Heart left ventricle (tissue), 16 donors: ENCODE data around the gene MAPK11. TPM values are rescaled to one million over a fixed set of nuclear protein-coding genes. Genes with fewer than 3 reads are reported as not detected.

ENCODE experiments used
- ATAC-seq, 4 donors: fragments of 200-7000 bp; cut with Tn5 transposase; one replicate each; pipeline ENCODE4 v1.9.1; 2020 to 2022; ENCODE audit warnings: moderate library complexity in 4 of 4, mild to moderate bottlenecking in 3 of 4, moderate number of reproducible peaks in 1 of 4
- DNase-seq, 5 donors: peaks; one replicate each; pipeline ENCODE4 v3.0.0-alpha.2; 2020
- H3K27ac ChIP-seq, 12 donors: fragments of 200-600 bp; sonication (generic) in 4 of 12; one replicate each; pipeline versions ENCODE4 v1.5.0 to v1.8.0; 2016 to 2022; ENCODE audit warnings: mild to moderate bottlenecking in 2 of 12
- H3K27me3 ChIP-seq, 9 donors: fragments of 200-600 bp; sonication (generic) in 2 of 9; one replicate each; pipeline versions ENCODE4 v1.5.1 to v1.8.0; 2016 to 2022; ENCODE audit warnings: mild to moderate bottlenecking in 3 of 9
- H3K36me3 ChIP-seq, 9 donors: fragments of 200-600 bp; sonication (generic) in 2 of 9; one replicate each; pipeline versions ENCODE4 v1.5.0 to v1.8.0; 2018 to 2022; ENCODE audit warnings: mild to moderate bottlenecking in 2 of 9
- H3K4me1 ChIP-seq, 12 donors: fragments of 200-600 bp; sonication (generic) in 4 of 12; one replicate each; pipeline versions ENCODE4 v1.5.0 to v1.8.0; 2016 to 2022; ENCODE audit warnings: mild to moderate bottlenecking in 3 of 12
- H3K4me3 ChIP-seq, 12 donors: fragments of 200-600 bp; sonication (generic) in 4 of 12; one replicate each; pipeline versions ENCODE4 v1.5.0 to v1.8.0; 2017 to 2022; ENCODE audit warnings: mild to moderate bottlenecking in 9 of 12, moderate library complexity in 4 of 12
- H3K9me3 ChIP-seq, 12 donors: fragments of 200-600 bp; sonication (generic) in 4 of 12; one replicate each; pipeline versions ENCODE4 v1.5.0 to v1.8.0; 2016 to 2022; ENCODE audit warnings: mild to moderate bottlenecking in 1 of 12
- POLR2A ChIP-seq, 2 donors: fragments of 450-650 bp; IDR thresholded peaks; one replicate each; pipeline ENCODE4 v1.6.1; 2017; ENCODE audit warnings: antibody characterized with exemption in 2 of 2, mild to moderate bottlenecking in 2 of 2, moderate library complexity in 2 of 2
- WGBS, 4 donors: extraction: QIAGEN DNeasy Blood & Tissue Kit in 2 of 4; methylation state at CpG; one replicate each; pipeline versions ENCODE4 v1.1.5 to v1.1.7; 2013 to 2018; 5-methylcytosine and 5-hydroxymethylcytosine counted together
- intact Hi-C, 10 donors: fragments of 100-400 bp; cut with DNase I; formaldehyde crosslinking; loops; one replicate each; pipeline versions ENCODE4 v1.11.1 to v1.14.2; 2022
- long read RNA-seq, 3 donors: library from polyadenylated mRNA; unstranded; transcript quantifications; one replicate each; pipeline ENCODE4 v2.0.0, GENCODE V29; 2020 to 2021
- polyA plus RNA-seq, 2 donors: library from polyadenylated mRNA; stranded (reverse); fragments of 200-250 nt; gene quantifications; one replicate each; pipeline ENCODE4 v1.2.3, GENCODE V29; 2013
- total RNA-seq, 9 donors: library from RNA; depleted of rRNA in 2 of 9; stranded (reverse); fragments of >200 nt in 2 of 9; fragmentation: NEBNext Ultra II Directional in 3 of 9; extraction: Animal tissue kit (Norgen Biotek cat#: 25700) in 3 of 9; gene quantifications; one replicate each; pipeline versions ENCODE4 v1.1.0 to v1.2.4, GENCODE V29; 2016 to 2023
- TF ChIP-seq, protein P1 (sequence below), 12 donors: fragments of 200-600 bp; sonication (generic) in 4 of 12; IDR thresholded peaks; one replicate each; pipeline versions ENCODE4 v1.5.0 to v1.8.0; 2018 to 2022; ENCODE audit warnings: antibody characterized with exemption in 12 of 12, mild to moderate bottlenecking in 5 of 12
- donor health status: ischemic (EF 13 %, LVEDD 7.1; RV severe dilation, severe dysfunction).
- donor health status: healthy with polysubstance abuse.
- donor health status: DM: no; HTN: yes; CAD: no.
- donor health status: DM: no; HTN: no; CAD: no.
- donor health status: ischemic (EF 25% LVEDD 6.9; RV normal size, moderate dysfunction).
- donor health status: ischemic (EF 25% LVEDD 5.7; RV mildly dilated, moderate dysfunction).
- donor health status: healthy.
- donor health status: DM: yes; HTN: yes; CAD: no.
- donor health status: ischemic (EF 35%, LVEDD 5.7; RV mildly dilated, moderate dysfunction).
- donor health status: nonischemic (EF 11% LVEDD 7.7; RV severe dilation, severe dysfunction).
- donor health status: DM: yes; HTN: yes; CAD: no.
- donor health status: PGD.
- donor health status: ischemic (EF 29% LVEDD 5.4; RV normal size, mild dysfunction).
- donor health status: nonischemic (EF 23%, LVEDD 6.1; RV moderate dilation, normal function).

The MAPK11 gene
- total RNA-seq: 10 to 100 TPM in 1 of 9 donors, 1 to 10 TPM in 8; 5.0 to 12.1 (median 7.0) TPM
- 1 to 10 TPM; 7.8 to 9.9 TPM for polyA plus RNA-seq
- long read RNA-seq, donor 1: 0 reads
- long read RNA-seq, donor 2, partial matches to known transcripts: 0 of 2 reads
- long read RNA-seq, donor 2, other reads (novel, unspliced or antisense): 2 of 2 reads
- long read RNA-seq, donor 3, partial matches to known transcripts: 1 of 3 reads
- long read RNA-seq, donor 3, other reads (novel, unspliced or antisense): 1 of 3 reads

DNA sequence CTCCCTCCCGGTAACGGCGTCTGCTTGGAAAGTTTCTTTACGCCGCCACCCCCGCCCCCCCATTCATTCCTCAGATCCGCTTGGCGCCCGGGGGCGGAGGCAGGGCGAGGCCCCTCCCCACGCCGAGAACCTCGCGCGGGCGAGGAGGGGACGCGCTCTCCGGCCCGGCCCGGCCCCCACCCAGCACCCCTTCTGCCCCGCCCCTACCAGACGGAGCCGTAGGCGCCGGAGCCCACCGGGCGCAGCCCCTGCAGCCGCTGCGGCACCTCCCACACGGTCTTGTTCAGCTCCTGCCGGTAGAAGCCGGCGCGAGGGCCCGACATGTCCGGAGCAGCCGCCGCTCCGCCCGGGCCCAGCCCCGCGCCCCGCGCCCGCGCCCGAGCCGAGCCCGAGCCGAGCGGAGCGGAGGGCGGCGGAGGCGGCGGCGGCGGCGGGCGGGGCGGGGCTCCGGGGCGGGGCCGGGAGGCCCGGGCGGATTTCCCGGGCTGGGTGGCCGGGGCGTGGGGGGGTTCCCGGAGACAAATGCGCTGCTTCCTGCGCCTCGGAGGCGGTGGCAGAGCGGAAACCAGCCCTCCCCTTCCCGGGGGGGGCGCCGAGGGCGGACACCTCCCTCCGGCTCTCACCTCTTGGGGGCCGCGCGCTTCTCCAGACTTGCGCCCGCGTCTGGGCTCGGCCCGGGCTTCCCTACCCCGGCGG, at the start of gene MAPK11:
TSS of gene MAPK11 (minus strand) at position 411 of the 696 bp plus-strand sequence. CDS start at position 323, 88 bp downstream.
- Histone ChIP-seq H3K27me3 (peaks cover 0 to 18% (median 0%) of the 10 kb centered on the region in 9 donors), H3K9me3 (no peaks in the 10 kb centered on the region), H3K36me3 (peaks cover 0 to 4% (median 3%) of the 10 kb centered on the region in 9 donors), H3K4me1 (peaks cover 5 to 66% (median 45%) of the 10 kb centered on the region in 12 donors), H3K27ac (peak within 1 kb of the TSS; percentile 70 to 92 (median 78)), H3K4me3 (peak within 1 kb of the TSS; percentile 40 to 76 (median 62))
- intact Hi-C loops: loop anchor here in 5 of 10 donors (5.0 kb wide), 3 partner anchors 37 to 72 kb away; partner anchors contain the start of genes PPP6R2 (in 5 of the 5), PLXNB2 (in 2 of the 5) and DENND6B (in 1 of the 5)
- WGBS, 4 donors: 1% methylated on average over 29 to 92 of the region's 92 CpGs
- ATAC-seq: peak; percentile 10 to 68 (median 28)
- peak in 1 of 2 donors; percentile 17 for TF ChIP-seq POLR2A (IDR thresholded peaks at IDR 0.05)
- TF ChIP-seq, protein P1, sequence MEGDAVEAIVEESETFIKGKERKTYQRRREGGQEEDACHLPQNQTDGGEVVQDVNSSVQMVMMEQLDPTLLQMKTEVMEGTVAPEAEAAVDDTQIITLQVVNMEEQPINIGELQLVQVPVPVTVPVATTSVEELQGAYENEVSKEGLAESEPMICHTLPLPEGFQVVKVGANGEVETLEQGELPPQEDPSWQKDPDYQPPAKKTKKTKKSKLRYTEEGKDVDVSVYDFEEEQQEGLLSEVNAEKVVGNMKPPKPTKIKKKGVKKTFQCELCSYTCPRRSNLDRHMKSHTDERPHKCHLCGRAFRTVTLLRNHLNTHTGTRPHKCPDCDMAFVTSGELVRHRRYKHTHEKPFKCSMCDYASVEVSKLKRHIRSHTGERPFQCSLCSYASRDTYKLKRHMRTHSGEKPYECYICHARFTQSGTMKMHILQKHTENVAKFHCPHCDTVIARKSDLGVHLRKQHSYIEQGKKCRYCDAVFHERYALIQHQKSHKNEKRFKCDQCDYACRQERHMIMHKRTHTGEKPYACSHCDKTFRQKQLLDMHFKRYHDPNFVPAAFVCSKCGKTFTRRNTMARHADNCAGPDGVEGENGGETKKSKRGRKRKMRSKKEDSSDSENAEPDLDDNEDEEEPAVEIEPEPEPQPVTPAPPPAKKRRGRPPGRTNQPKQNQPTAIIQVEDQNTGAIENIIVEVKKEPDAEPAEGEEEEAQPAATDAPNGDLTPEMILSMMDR (IDR thresholded peaks at IDR 0.05): no peak
- DNase-seq: peak; percentile 74 to 85 (median 81)

DNA sequence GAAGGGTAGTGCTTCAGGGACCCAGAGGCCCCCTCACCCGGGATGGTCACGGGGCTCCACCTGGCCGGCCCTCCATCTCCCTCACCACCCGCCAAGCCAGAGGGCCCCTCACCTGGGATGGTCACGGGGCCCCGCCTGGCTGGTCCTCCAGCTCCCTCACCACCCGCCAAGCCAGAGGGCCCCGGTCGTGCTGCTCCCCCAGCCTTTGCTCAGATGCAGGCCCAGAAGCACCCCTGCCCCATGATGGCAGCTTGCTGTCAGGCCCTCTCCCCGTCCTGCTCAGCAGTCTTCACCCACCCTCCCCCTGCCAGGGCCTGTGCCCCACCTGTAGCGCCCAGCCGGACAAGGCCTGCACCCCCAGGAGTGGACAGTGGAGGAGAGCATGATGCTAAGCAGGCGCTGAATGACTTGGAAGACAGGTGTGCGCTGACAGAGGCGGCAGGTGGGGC, 49.3 kb upstream of the MAPK11 start:
- ATAC-seq (no peak), DNase-seq (no peak)
- Histone ChIP-seq H3K9me3 (no peaks in the 10 kb centered on the region), H3K4me1 (peaks cover 0 to 10% (median 1%) of the 10 kb centered on the region in 12 donors), H3K36me3 (no peaks in the 10 kb centered on the region), H3K4me3 (no peak overlapping the region), H3K27me3 (no peaks in the 10 kb centered on the region), H3K27ac (no peak overlapping the region)
- intact Hi-C loops: no loop called here
- TF ChIP-seq, protein P1 (IDR thresholded peaks at IDR 0.05): no peak
- no peak for TF ChIP-seq POLR2A (IDR thresholded peaks at IDR 0.05)
- 90 to 96% (median 93%) methylated on average over 11 to 15 of the region's 15 CpGs for WGBS, 4 donors

DNA sequence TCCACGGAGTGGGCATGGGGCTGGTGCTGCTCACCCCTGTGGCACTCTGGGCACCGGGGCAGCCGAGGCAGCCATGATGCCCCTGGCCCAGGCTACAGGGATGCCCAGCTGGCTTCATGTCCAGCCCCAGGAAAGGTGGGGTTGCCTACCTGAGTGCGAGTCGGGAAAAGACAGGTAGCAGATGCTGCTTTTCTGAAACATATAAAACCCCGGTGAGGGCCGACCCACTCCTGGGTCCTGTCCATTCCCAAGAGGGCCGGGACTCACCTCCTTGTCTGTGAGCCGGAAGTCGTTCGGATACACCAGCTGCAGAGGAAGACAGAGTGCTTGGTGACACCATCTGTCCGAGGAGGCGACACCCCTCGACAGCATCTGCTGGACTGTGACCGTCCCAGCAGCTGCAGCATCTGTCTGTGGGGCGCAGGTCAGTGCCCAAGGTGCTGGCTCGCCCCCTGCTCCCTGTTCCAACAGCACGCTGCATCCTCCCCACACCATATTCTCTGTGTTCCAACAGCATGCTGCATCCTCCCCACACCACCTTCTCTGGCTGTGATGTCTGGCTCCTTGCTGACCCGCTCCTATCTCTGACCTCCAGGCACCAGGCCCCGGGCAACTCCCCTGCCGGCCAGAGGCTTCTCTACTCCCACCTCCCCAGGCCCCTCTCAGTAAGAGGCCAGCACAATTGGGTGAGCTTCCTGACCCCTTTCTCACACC, 48.7 kb upstream of the MAPK11 start:
- Histone ChIP-seq H3K27ac (no peak overlapping the region), H3K4me3 (no peak overlapping the region), H3K9me3 (no peaks in the 10 kb centered on the region), H3K27me3 (no peaks in the 10 kb centered on the region), H3K4me1 (peaks cover 0 to 17% (median 1%) of the 10 kb centered on the region in 12 donors), H3K36me3 (no peaks in the 10 kb centered on the region)
- TF ChIP-seq POLR2A (IDR thresholded peaks at IDR 0.05): no peak
- TF ChIP-seq, protein P1 (IDR thresholded peaks at IDR 0.05): no peak
- ATAC-seq: no peak
- intact Hi-C loops: no loop called here
- 77 to 84% (median 79%) methylated on average over 17 to 21 of the region's 21 CpGs for WGBS, 4 donors
- DNase-seq: no peak

DNA sequence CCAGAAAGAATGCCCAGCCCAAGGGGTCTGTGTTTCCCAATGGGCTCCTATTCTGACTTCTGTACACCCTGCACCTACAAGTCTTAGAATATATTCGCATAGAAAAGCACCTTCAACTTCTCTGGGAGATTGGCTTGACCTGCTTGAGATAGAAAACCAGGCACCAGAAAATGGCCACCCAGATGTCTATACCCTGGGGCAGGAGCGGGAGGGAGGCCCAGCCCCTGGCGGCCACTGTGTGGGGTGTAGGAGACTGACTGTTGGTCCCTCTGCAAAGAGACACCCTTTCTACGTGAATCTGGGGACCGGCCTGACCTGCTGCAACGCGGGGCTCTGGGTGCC, 48.1 kb upstream of the MAPK11 start:
- intact Hi-C loops: no loop called here
- WGBS, 4 donors: 70 to 100% (median 89%) methylated on average over 1 to 7 of the region's 7 CpGs
- Histone ChIP-seq H3K4me1 (peaks cover 0 to 20% (median 1%) of the 10 kb centered on the region in 12 donors), H3K9me3 (no peaks in the 10 kb centered on the region), H3K4me3 (no peak overlapping the region), H3K36me3 (no peaks in the 10 kb centered on the region), H3K27me3 (no peaks in the 10 kb centered on the region), H3K27ac (no peak overlapping the region)
- TF ChIP-seq POLR2A (IDR thresholded peaks at IDR 0.05): no peak
- TF ChIP-seq, protein P1 (IDR thresholded peaks at IDR 0.05): no peak
- ATAC-seq (no peak), DNase-seq (no peak)
